H1 (cell line): ENCODE measurements around the gene CCL15. TPM values are rescaled to one million over a fixed set of nuclear protein-coding genes. Genes with fewer than 3 reads are reported as not detected.

Experiments
- CTCF ChIA-PET: fragments of 300-600 bp; sonication (Branson Sonifier 250); formaldehyde crosslinking; loops from one replicate; lab custom pipeline; 2021; ENCODE audit not compliant: partially characterized antibody; lab: Charles Lee
- POLR2A ChIA-PET: fragments of 300-600 bp; sonication (Branson Sonifier 250); formaldehyde crosslinking; loops from one replicate; lab custom pipeline; 2021; ENCODE audit warnings: inconsistent platforms; ENCODE audit not compliant: partially characterized antibody; lab: Charles Lee
- DNase-seq, 2 experiments: peaks; one replicate each; pipeline versions ENCODE4 v3.0.0 to v3.0.0-alpha.2; 2010 to 2022; ENCODE audit warnings: low spot score in 2 of 2, low read depth in 1 of 2, mixed read lengths in 1 of 2
- FAIRE-seq: peaks from 2 replicates; lab custom pipeline; 2011; peaks lifted over from hg19 to GRCh38; lab: Jason Lieb, UNC
- H2AFZ ChIP-seq: 2 replicates; pipeline ENCODE4 v1.8.1; 2012; ENCODE audit warnings: low read length, inconsistent platforms
- H2AK5ac ChIP-seq: 2 replicates; pipeline ENCODE4 v1.6.1; 2013; ENCODE audit warnings: low read depth, low read length
- H2BK120ac ChIP-seq: replicated peaks from 2 replicates; pipeline ENCODE3; 2013; ENCODE audit warnings: low read depth, low read length, inconsistent platforms
- H2BK12ac ChIP-seq: 2 replicates; pipeline ENCODE4 v1.6.1; 2013; ENCODE audit warnings: low read depth, low read length
- H2BK15ac ChIP-seq: 2 replicates; pipeline ENCODE4 v1.6.1; 2013; ENCODE audit warnings: low read length
- H2BK20ac ChIP-seq: 2 replicates; pipeline ENCODE4 v1.6.1; 2013; ENCODE audit warnings: low read length
- H2BK5ac ChIP-seq: 2 replicates; pipeline ENCODE4 v1.6.1; 2013; ENCODE audit warnings: low read depth, low read length
- H3K14ac ChIP-seq: 2 replicates; pipeline ENCODE4 v1.6.1; 2013; ENCODE audit warnings: inconsistent platforms; ENCODE audit not compliant: insufficient read length
- H3K18ac ChIP-seq: 2 replicates; pipeline ENCODE4 v1.6.1; 2013; ENCODE audit warnings: low read length; ENCODE audit errors: extremely low read depth
- H3K23ac ChIP-seq: 2 replicates; pipeline ENCODE4 v1.6.1; 2013; ENCODE audit warnings: inconsistent platforms; ENCODE audit not compliant: insufficient read length
- H3K23me2 ChIP-seq: 2 replicates; pipeline ENCODE4 v1.6.1; 2013; ENCODE audit warnings: low read depth, low read length
- H3K27ac ChIP-seq: 2 replicates; pipeline ENCODE4 v1.6.1; 2011; ENCODE audit warnings: low read depth, low read length, inconsistent platforms
- H3K27me3 ChIP-seq, 4 experiments: replicated peaks in 1 of 4; 1 replicate in 1 of 4; 2 replicates in 3 of 4; pipeline versions ENCODE4 v1.6.1 to v1.8.1; 2011 to 2013; ENCODE audit warnings: low read length in 3 of 4, mild to moderate bottlenecking in 3 of 4, inconsistent platforms in 2 of 4, mixed read lengths in 2 of 4, moderate library complexity in 1 of 4; ENCODE audit not compliant: control insufficient read depth in 3 of 4, insufficient read depth in 3 of 4; ENCODE audit errors: extremely low read depth in 1 of 4
- H3K36me3 ChIP-seq, 4 experiments: 2 replicates each; pipeline versions ENCODE4 v1.6.1 to v1.8.1; 2011 to 2013; ENCODE audit warnings: mild to moderate bottlenecking in 4 of 4, low read length in 3 of 4, moderate library complexity in 2 of 4, control low read depth in 1 of 4, inconsistent platforms in 1 of 4; ENCODE audit not compliant: insufficient read depth in 4 of 4, control insufficient read depth in 2 of 4
- H3K4ac ChIP-seq: replicated peaks from 2 replicates; pipeline ENCODE3; 2013; ENCODE audit warnings: low read length, low read depth, mixed read lengths, inconsistent platforms; ENCODE audit not compliant: insufficient read length
- H3K4me1 ChIP-seq, 4 experiments: replicated peaks in 1 of 4; 1 replicate in 1 of 4; 2 replicates in 3 of 4; pipeline versions ENCODE4 v1.6.1 to v1.8.1; 2011 to 2013; ENCODE audit warnings: low read length in 3 of 4, inconsistent platforms in 2 of 4, mixed read lengths in 1 of 4; ENCODE audit not compliant: insufficient read depth in 4 of 4, control insufficient read depth in 3 of 4
- H3K4me2 ChIP-seq, 2 experiments: 2 replicates each; pipeline versions ENCODE4 v1.6.1 to v1.8.1; 2011 to 2013; ENCODE audit warnings: low read depth in 2 of 2, low read length in 2 of 2, control low read depth in 1 of 2, inconsistent platforms in 1 of 2, mild to moderate bottlenecking in 1 of 2; ENCODE audit not compliant: insufficient read depth in 1 of 2
- H3K4me3 ChIP-seq, 4 experiments: fragments of 200-600, 300-600 bp in 1 of 4; sonication (generic), shearing (Covaris generic), sonication (Bioruptor Twin) in 1 of 4; 2 replicates each; pipeline versions ENCODE4 v1.5.1 to v1.8.1; 2011 to 2016; ENCODE audit warnings: low read length in 4 of 4, low read depth in 3 of 4, control low read depth in 2 of 4, inconsistent platforms in 2 of 4, mild to moderate bottlenecking in 2 of 4, mixed read lengths in 1 of 4, moderate library complexity in 1 of 4; ENCODE audit not compliant: insufficient read depth in 2 of 4; ENCODE audit errors: extremely low read depth in 1 of 4
- H3K56ac ChIP-seq: replicated peaks from 2 replicates; pipeline ENCODE3; 2013; ENCODE audit warnings: low read depth, mild to moderate bottlenecking, mixed read lengths, low read length, inconsistent platforms; ENCODE audit not compliant: insufficient read length
- H3K79me1 ChIP-seq: 2 replicates; pipeline ENCODE4 v1.6.1; 2013; ENCODE audit warnings: low read depth, low read length, control low read depth
- H3K79me2 ChIP-seq, 2 experiments: 2 replicates each; pipeline versions ENCODE4 v1.6.1 to v1.8.1; 2012 to 2013; ENCODE audit warnings: low read length in 2 of 2, mild to moderate bottlenecking in 2 of 2, inconsistent platforms in 1 of 2; ENCODE audit not compliant: insufficient read depth in 2 of 2, control insufficient read depth in 1 of 2
- H3K9ac ChIP-seq, 4 experiments: replicated peaks in 1 of 4; 1 replicate in 1 of 4; 2 replicates in 3 of 4; pipeline versions ENCODE4 v1.6.1 to v1.8.1; 2011 to 2013; ENCODE audit warnings: low read depth in 3 of 4, low read length in 3 of 4, control low read depth in 2 of 4, mild to moderate bottlenecking in 2 of 4, moderate library complexity in 2 of 4, inconsistent platforms in 1 of 4; ENCODE audit errors: extremely low read depth in 1 of 4
- H3K9me3 ChIP-seq, 2 experiments: 2 replicates each; pipeline versions ENCODE4 v1.6.1 to v1.8.1; 2012 to 2013; ENCODE audit warnings: mild to moderate bottlenecking in 2 of 2, moderate library complexity in 2 of 2, control low read depth in 1 of 2, inconsistent platforms in 1 of 2, low read depth in 1 of 2, low read length in 1 of 2, mixed read lengths in 1 of 2; ENCODE audit not compliant: insufficient read depth in 2 of 2
- H4K20me1 ChIP-seq, 2 experiments: replicated peaks in 1 of 2; 2 replicates each; pipeline versions ENCODE3 to v1.8.1; 2011 to 2013; ENCODE audit warnings: inconsistent platforms in 2 of 2, low read length in 2 of 2, mild to moderate bottlenecking in 1 of 2; ENCODE audit not compliant: insufficient read depth in 2 of 2, control insufficient read depth in 1 of 2
- H4K5ac ChIP-seq: 2 replicates; pipeline ENCODE4 v1.6.1; 2013; ENCODE audit warnings: low read length, low read depth, mixed read lengths, inconsistent platforms; ENCODE audit not compliant: insufficient read length
- H4K8ac ChIP-seq: 2 replicates; pipeline ENCODE4 v1.8.0; 2013; ENCODE audit warnings: mild to moderate bottlenecking, moderate library complexity, low read length, inconsistent platforms; ENCODE audit not compliant: insufficient read depth; ENCODE audit errors: extremely low read depth
- H4K91ac ChIP-seq: replicated peaks from 2 replicates; pipeline ENCODE3; 2013; ENCODE audit warnings: low read length, mixed read lengths, inconsistent platforms; ENCODE audit not compliant: insufficient read length
- ASH2L ChIP-seq: fragments of 200-600, 300-600 bp; sonication (generic); IDR thresholded peaks from one replicate; pipeline ENCODE4 v1.7.1; 2017; ENCODE audit warnings: low read length
- NRF1 ChIP-seq: IDR thresholded peaks from 2 replicates; pipeline ENCODE4 v1.6.1; 2011; ENCODE audit warnings: mild to moderate bottlenecking, low read depth, low read length, improper control_type of control experiment
- WGBS, 2 experiments: shearing (Covaris generic) in 1 of 2; methylation state at CpG; one replicate each; pipeline versions ENCODE4 v1.1.6 to v1.1.7; 2013 to 2015; ENCODE audit warnings: low lambda C conversion rate in 2 of 2, mixed read lengths in 2 of 2, inconsistent platforms in 1 of 2, low coverage in 1 of 2, missing lambda C conversion rate in 1 of 2; ENCODE audit not compliant: insufficient replicate concordance in 2 of 2, insufficient coverage in 1 of 2, insufficient read length in 1 of 2; ENCODE audit errors: extremely low coverage in 1 of 2, missing lambda C conversion rate in 1 of 2; 5-methylcytosine and 5-hydroxymethylcytosine counted together
- polyA plus RNA-seq, 7 experiments: library from polyadenylated mRNA; depleted of rRNA in 3 of 7; stranded (reverse) in 5 of 7; unstranded in 2 of 7; fragments of >200 nt in 5 of 7; fragments of 200-250 nt in 2 of 7; gene quantifications; 1 replicate in 5 of 7; 2 replicates in 1 of 7; 4 replicates in 1 of 7; pipeline versions ENCODE4 v1.2.1 to v1.2.3, GENCODE V29; 2011 to 2013; ENCODE audit warnings: missing spikeins in 2 of 7, mixed read lengths in 2 of 7
- total RNA-seq: library from RNA; stranded (reverse); fragmentation: NEBNext Ultra II Directional; extraction: Animal tissue kit (Norgen Biotek cat#: 25700); gene quantifications from 2 replicates; pipeline ENCODE4 v1.2.1, GENCODE V29; 2021

Gene CCL15
- total and polyA plus RNA-seq, 2 of the 8 experiments (the other 6 are each of a cell fraction or from before 2014, with no cell fraction given): not detected

DNA sequence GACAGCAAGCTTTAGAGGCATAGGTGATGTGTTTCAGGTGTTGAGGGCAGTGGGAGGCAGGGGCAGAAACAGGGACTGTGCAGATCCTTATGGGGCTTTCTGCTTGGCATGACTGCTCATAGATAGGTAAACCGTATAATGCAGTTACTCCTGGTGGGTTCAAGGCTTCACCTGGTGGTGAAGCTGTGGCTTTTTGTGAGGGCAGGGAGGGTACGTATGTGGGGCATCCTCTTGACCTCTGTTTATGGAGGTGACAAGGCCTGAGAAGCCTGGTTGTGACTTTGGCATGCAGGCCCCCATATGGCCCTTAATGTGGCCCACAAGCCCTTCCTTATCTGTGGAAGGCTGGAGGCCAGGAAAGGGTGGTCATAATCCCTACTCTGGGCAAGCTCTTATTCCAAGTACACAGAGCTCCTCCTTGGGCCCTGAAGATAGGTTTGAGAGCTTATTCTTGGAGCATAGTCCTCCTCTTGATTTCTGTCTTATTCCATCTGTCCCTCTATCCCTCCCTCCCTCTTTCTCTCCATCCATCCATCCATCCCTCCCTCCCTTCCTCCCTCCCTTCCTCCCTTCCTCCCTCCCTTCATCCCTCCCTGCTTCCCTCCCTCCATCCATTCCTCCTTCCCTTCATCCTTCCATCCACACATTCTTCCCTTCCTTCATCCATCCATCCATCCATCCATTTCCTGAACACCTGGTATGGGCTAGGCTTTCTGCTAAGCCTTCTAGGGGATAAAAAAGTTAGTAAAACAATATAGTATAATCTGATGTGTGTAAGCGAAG is 18.8 kb downstream of the CCL15 start:
- H2BK20ac ChIP-seq: no peak overlapping the region
- TF ChIP-seq ASH2L (no peak), NRF1 (no peak)
- no peak overlapping the region for H2BK120ac ChIP-seq
- H2BK5ac ChIP-seq: no peak overlapping the region
- no peaks in the 10 kb centered on the region for H3K27me3 ChIP-seq
- no peak overlapping the region for H3K4me3 ChIP-seq
- no peak overlapping the region for H3K4me2 ChIP-seq
- H3K23ac ChIP-seq: no peak overlapping the region
- H2AFZ ChIP-seq: no peak overlapping the region
- no peak overlapping the region for H3K27ac ChIP-seq
- H3K79me1 ChIP-seq: no peaks in the 10 kb centered on the region
- DNase-seq: no peak
- H2BK15ac ChIP-seq: no peak overlapping the region
- H3K23me2 ChIP-seq: no peaks in the 10 kb centered on the region
- no peak overlapping the region for H3K18ac ChIP-seq
- no peak overlapping the region for H3K56ac ChIP-seq
- no peak overlapping the region for H4K91ac ChIP-seq
- H3K4ac ChIP-seq: no peak overlapping the region
- 88% methylated on average over 3 of the region's 3 CpGs; no CpG with 5 or more reads in 1 of the 2 experiments for WGBS, 2 experiments
- no peaks in the 10 kb centered on the region for H3K4me1 ChIP-seq
- no peak overlapping the region for H3K14ac ChIP-seq
- H3K79me2 ChIP-seq: no peaks in the 10 kb centered on the region
- POLR2A ChIA-PET: interaction anchor here (0.6 kb wide), 1 partner anchor 1764 kb away, joined by 4 read pairs; no protein-coding TSS in a partner anchor
- H2BK12ac ChIP-seq: no peak overlapping the region
- H3K36me3 ChIP-seq: no peaks in the 10 kb centered on the region
- H4K5ac ChIP-seq: no peak overlapping the region
- no peak overlapping the region for H4K8ac ChIP-seq
- CTCF ChIA-PET: interaction anchor here (0.7 to 2.4 kb wide), 9 partner anchors 12 to 172 kb away, joined by 3 to 13 read pairs (median 4); no protein-coding TSS in a partner anchor
- no peaks in the 10 kb centered on the region for H4K20me1 ChIP-seq
- H3K9me3 ChIP-seq: no peaks in the 10 kb centered on the region
- no peak overlapping the region for H2AK5ac ChIP-seq
- H3K9ac ChIP-seq: no peak overlapping the region
- FAIRE-seq: no peak
